ENCODE data around the gene FBXO48.
A peak's percentile ranks its signal among the peaks of the same experiment; 100 is the strongest.
"Not testable (repeated sequence)": the region's sequence is repeated elsewhere in the genome, so short reads cannot be mapped to it uniquely, and the experiment has no call there.

The FBXO48 gene

GRCh38 chr2:68448671-68449653, 18.1 kb downstream of the FBXO48 start:
- no peak overlapping the region for H3K27ac ChIP-seq
- TF ChIP-seq CTCF (conservative IDR thresholded peaks at IDR 0.05), result no peak

DNA sequence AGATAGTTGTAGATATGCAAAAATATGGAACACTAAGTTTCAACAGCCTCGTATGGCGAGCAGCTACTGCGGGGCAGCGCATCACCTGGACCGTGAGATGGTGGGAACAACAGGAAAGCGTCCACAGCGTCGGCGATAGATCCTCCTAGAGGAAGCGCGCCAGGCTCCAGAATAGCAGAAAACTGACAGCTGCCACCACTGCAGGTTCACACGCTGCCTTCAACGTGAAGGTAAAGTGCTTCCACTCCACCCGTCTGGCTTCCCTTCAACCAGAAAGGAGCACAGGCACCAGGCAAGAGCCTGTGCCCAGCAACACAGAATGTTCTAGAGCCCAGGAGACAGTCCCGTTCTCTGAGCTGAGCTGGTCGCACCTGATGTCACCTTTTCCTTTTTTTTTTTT, 20.0 kb downstream of the FBXO48 start:
- no peak for TF ChIP-seq CTCF (conservative IDR thresholded peaks at IDR 0.05)

GRCh38 chr2:68446425-68446824, 20.7 kb downstream of the FBXO48 start:
- not testable (repeated sequence) for H3K27ac ChIP-seq

More for the DNA sequence above, 20.0 kb downstream of the FBXO48 start:
- no peak overlapping the region for H3K27ac ChIP-seq

GRCh38 chr2:68441994-68442322, 25.1 kb downstream of the FBXO48 start:
- H3K27ac ChIP-seq, result no peak overlapping the region
- peak; percentile 58 for TF ChIP-seq CTCF (conservative IDR thresholded peaks at IDR 0.05)

GRCh38 chr2:68441179-68441993, 25.7 kb downstream of the FBXO48 start:
- H3K27ac ChIP-seq, result peak overlapping the region; percentile 39
- TF ChIP-seq CTCF (conservative IDR thresholded peaks at IDR 0.05), result peak; percentile 92

- no peak for TF ChIP-seq CTCF (conservative IDR thresholded peaks at IDR 0.05)
- H3K27ac ChIP-seq, result no peak overlapping the region
Measured at GRCh38 chr2:68438455-68439303, 28.4 kb downstream of the FBXO48 start.

GRCh38 chr2:68436270-68436669, 30.8 kb downstream of the FBXO48 start:
- H3K27ac ChIP-seq, result no peak overlapping the region
- no peak for TF ChIP-seq CTCF (conservative IDR thresholded peaks at IDR 0.05)

Measured in VCaP (cell line).